ENCODE measurements around the gene SUGCT.

The SUGCT gene

DNA sequence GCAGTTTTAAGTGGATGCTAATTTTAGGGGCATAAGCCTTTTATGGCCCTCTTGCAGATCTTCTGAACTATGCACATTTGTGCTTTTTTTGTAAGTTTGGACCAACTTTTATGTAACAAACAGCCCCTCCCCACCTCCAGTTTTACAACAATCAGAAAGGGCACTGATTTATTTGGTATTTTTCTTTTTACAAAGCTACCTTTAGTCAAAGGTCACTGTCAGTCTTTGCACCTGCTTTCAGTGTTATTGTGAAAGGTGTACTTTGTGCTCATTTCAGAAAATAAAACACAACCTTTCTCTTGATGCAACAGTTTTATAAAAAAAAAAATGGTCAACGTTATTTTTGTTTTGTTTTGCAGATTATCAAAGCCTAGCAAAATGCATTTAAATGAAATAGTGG lies 39.6 kb upstream of the SUGCT start:
- Histone ChIP-seq H3K27me3 (ENCODE audit: insufficient read depth, poor library complexity, severe bottlenecking) (no peaks in the 10 kb centered on the region), H3K4me3 (replicated peaks; ENCODE audit: insufficient read depth, low read length) (no peak overlapping the region), H3K27ac (replicated peaks) (no peak overlapping the region)
- TF ChIP-seq POLR2AphosphoS5 (IDR thresholded peaks at IDR 0.05; ENCODE audit: low read depth) (no peak), SPI1 (IDR thresholded peaks at IDR 0.05; ENCODE audit: borderline replicate concordance, low read depth) (no peak), GABPA (IDR thresholded peaks at IDR 0.05; ENCODE audit: low read depth) (no peak)
- TF ChIP-seq, protein P1, sequence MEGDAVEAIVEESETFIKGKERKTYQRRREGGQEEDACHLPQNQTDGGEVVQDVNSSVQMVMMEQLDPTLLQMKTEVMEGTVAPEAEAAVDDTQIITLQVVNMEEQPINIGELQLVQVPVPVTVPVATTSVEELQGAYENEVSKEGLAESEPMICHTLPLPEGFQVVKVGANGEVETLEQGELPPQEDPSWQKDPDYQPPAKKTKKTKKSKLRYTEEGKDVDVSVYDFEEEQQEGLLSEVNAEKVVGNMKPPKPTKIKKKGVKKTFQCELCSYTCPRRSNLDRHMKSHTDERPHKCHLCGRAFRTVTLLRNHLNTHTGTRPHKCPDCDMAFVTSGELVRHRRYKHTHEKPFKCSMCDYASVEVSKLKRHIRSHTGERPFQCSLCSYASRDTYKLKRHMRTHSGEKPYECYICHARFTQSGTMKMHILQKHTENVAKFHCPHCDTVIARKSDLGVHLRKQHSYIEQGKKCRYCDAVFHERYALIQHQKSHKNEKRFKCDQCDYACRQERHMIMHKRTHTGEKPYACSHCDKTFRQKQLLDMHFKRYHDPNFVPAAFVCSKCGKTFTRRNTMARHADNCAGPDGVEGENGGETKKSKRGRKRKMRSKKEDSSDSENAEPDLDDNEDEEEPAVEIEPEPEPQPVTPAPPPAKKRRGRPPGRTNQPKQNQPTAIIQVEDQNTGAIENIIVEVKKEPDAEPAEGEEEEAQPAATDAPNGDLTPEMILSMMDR (IDR thresholded peaks at IDR 0.05; ENCODE audit: insufficient read depth, low read length) = no peak
- TF ChIP-seq, protein P2, sequence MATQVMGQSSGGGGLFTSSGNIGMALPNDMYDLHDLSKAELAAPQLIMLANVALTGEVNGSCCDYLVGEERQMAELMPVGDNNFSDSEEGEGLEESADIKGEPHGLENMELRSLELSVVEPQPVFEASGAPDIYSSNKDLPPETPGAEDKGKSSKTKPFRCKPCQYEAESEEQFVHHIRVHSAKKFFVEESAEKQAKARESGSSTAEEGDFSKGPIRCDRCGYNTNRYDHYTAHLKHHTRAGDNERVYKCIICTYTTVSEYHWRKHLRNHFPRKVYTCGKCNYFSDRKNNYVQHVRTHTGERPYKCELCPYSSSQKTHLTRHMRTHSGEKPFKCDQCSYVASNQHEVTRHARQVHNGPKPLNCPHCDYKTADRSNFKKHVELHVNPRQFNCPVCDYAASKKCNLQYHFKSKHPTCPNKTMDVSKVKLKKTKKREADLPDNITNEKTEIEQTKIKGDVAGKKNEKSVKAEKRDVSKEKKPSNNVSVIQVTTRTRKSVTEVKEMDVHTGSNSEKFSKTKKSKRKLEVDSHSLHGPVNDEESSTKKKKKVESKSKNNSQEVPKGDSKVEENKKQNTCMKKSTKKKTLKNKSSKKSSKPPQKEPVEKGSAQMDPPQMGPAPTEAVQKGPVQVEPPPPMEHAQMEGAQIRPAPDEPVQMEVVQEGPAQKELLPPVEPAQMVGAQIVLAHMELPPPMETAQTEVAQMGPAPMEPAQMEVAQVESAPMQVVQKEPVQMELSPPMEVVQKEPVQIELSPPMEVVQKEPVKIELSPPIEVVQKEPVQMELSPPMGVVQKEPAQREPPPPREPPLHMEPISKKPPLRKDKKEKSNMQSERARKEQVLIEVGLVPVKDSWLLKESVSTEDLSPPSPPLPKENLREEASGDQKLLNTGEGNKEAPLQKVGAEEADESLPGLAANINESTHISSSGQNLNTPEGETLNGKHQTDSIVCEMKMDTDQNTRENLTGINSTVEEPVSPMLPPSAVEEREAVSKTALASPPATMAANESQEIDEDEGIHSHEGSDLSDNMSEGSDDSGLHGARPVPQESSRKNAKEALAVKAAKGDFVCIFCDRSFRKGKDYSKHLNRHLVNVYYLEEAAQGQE (IDR thresholded peaks at IDR 0.05; ENCODE audit: insufficient replicate concordance, low read depth) = no peak
- no peak for DNase-seq (ENCODE audit: low read depth in 1 of 2, low spot score in 1 of 2)

DNA sequence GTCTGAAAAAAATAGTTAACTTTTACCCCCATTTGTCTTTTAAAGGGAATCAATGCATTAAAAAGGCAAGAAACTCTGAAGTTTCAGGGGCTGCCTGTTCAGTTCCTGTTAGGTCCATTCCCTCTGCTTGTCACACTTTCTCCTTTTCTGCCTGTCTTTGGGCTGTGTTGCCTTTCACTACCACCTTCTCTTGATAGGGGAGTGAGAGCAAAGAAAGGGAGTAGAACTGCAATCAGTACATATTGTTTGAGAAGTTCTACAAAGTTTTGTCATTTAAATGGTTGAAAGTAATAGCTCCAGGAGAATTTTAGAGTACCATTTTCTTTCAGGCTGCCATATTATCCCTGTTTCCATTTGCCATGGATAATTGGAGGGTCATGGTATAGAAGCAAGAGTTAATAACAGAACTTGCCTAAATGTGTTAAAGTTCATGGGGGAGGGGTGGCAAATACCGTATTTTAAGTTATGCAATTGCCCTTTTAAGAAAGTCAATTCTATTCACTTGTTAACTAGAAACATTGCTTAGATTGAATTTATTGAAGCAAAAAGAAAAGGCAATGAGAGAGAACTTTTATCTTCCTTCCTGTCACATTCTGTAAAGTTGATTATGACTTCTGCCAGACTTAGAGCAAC lies 39.0 kb upstream of the SUGCT start:
- TF ChIP-seq, protein P1 (IDR thresholded peaks at IDR 0.05; ENCODE audit: insufficient read depth, low read length) = no peak
- TF ChIP-seq SPI1 (IDR thresholded peaks at IDR 0.05; ENCODE audit: borderline replicate concordance, low read depth) (no peak), POLR2AphosphoS5 (IDR thresholded peaks at IDR 0.05; ENCODE audit: low read depth) (no peak), GABPA (IDR thresholded peaks at IDR 0.05; ENCODE audit: low read depth) (no peak)
- TF ChIP-seq, protein P2 (IDR thresholded peaks at IDR 0.05; ENCODE audit: insufficient replicate concordance, low read depth) = no peak
- Histone ChIP-seq H3K4me3 (replicated peaks; ENCODE audit: insufficient read depth, low read length) (no peak overlapping the region), H3K27ac (replicated peaks) (no peak overlapping the region), H3K27me3 (ENCODE audit: insufficient read depth, poor library complexity, severe bottlenecking) (no peaks in the 10 kb centered on the region)
- DNase-seq (ENCODE audit: low read depth in 1 of 2, low spot score in 1 of 2) = no peak

DNA sequence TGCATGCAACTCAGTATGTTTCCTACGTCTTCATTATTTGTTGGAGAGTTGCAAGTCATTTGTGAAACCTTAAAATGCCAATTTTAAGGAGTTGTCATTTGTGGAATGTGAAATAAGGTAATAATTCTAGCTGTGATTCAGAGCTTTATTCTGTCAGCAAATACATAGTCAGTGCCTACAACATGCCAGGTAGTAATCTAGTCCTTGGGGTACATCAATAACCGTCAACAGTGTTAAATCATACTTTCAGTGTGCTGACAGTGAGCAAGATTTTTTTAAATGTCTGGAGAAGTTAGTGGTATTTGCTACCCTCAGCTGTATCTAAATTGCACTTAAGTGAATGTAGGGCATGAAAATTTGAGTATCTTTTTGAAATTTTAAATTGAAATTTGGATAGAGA lies 37.1 kb upstream of the SUGCT start:
- H3K27ac ChIP-seq (replicated peaks) = no peak overlapping the region

More for the DNA sequence above, 37.1 kb upstream of the SUGCT start:
- Histone ChIP-seq H3K27me3 (ENCODE audit: insufficient read depth, poor library complexity, severe bottlenecking) (no peaks in the 10 kb centered on the region), H3K4me3 (replicated peaks; ENCODE audit: insufficient read depth, low read length) (no peak overlapping the region)
- TF ChIP-seq, protein P2 (IDR thresholded peaks at IDR 0.05; ENCODE audit: insufficient replicate concordance, low read depth) = no peak
- TF ChIP-seq, protein P1 (IDR thresholded peaks at IDR 0.05; ENCODE audit: insufficient read depth, low read length) = no peak
- TF ChIP-seq SPI1 (IDR thresholded peaks at IDR 0.05; ENCODE audit: borderline replicate concordance, low read depth) (no peak), GABPA (IDR thresholded peaks at IDR 0.05; ENCODE audit: low read depth) (no peak), POLR2AphosphoS5 (IDR thresholded peaks at IDR 0.05; ENCODE audit: low read depth) (no peak)
- DNase-seq (ENCODE audit: low read depth in 1 of 2, low spot score in 1 of 2) = no peak
